Suprapubic skin (tissue), 4 donors: ENCODE measurements around the gene RFTN2.

Experiments
- CTCF ChIP-seq, 2 donors: fragments of 200-600 bp in 1 of 2; fragments of 450-650 bp in 1 of 2; sonication (generic) in 1 of 2; IDR thresholded peaks; one replicate each; pipeline ENCODE4 v1.5.1; 2016 to 2019; ENCODE audit warnings: antibody characterized with exemption in 2 of 2, mild to moderate bottlenecking in 1 of 2, moderate library complexity in 1 of 2
- EP300 ChIP-seq: sonication (generic); formaldehyde crosslinking; IDR thresholded peaks from one replicate; pipeline ENCODE4 v1.6.1; 2017; ENCODE audit warnings: antibody characterized with exemption
- POLR2A ChIP-seq, 2 donors: fragments of 450-650 bp; IDR thresholded peaks; one replicate each; pipeline ENCODE4 v1.6.1; 2017; ENCODE audit warnings: antibody characterized with exemption in 2 of 2, mild to moderate bottlenecking in 2 of 2, moderate library complexity in 2 of 2
- POLR2AphosphoS5 ChIP-seq, 3 donors: sonication (generic); formaldehyde crosslinking; IDR thresholded peaks; one replicate each; pipeline ENCODE4 v1.6.1; 2017; ENCODE audit warnings: antibody characterized with exemption in 3 of 3

- TF ChIP-seq EP300, result no peak
- peak in 1 of 2 donors; percentile 36 for TF ChIP-seq CTCF (IDR thresholded peaks at IDR 0.05)
- TF ChIP-seq POLR2A (IDR thresholded peaks at IDR 0.05), result no peak
- no peak for TF ChIP-seq POLR2AphosphoS5 (IDR thresholded peaks at IDR 0.05)
Observed at GRCh38 chr2:197615016-197615652, 60.3 kb downstream of the RFTN2 start.
